CD14-positive monocyte (primary cell): ENCODE results near the gene ABCA4. TPM values are rescaled to one million over a fixed set of nuclear protein-coding genes. Genes with fewer than 3 reads are reported as not detected.
"Not testable (repeated sequence)": the region's sequence is repeated elsewhere in the genome, so short reads cannot be mapped to it uniquely, and the experiment has no call there.

Source experiments
- DNase-seq, 3 donors: peaks; one replicate each; pipeline ENCODE4 v3.0.0-alpha.2; 2011 to 2022
- H2AFZ ChIP-seq: 2 replicates; pipeline ENCODE4 v1.6.0; 2012; ENCODE audit warnings: mild to moderate bottlenecking, low read depth, low read length, inconsistent platforms; ENCODE audit not compliant: insufficient read depth, poor library complexity, severe bottlenecking
- H3K27ac ChIP-seq, 2 donors: 1 replicate in 1 of 2; 2 replicates in 1 of 2; pipeline ENCODE4 v1.5.1; 2012 to 2013; ENCODE audit warnings: low read length in 2 of 2, control low read depth in 1 of 2, inconsistent platforms in 1 of 2, low read depth in 1 of 2, mild to moderate bottlenecking in 1 of 2
- H3K27me3 ChIP-seq, 2 donors: one replicate each; pipeline versions ENCODE4 v1.6.0 to v1.6.1; 2011 to 2013; ENCODE audit warnings: low read length in 2 of 2; ENCODE audit not compliant: control insufficient read depth in 2 of 2, insufficient read depth in 2 of 2
- H3K36me3 ChIP-seq, 2 donors: replicated peaks in 1 of 2; 1 replicate in 1 of 2; 2 replicates in 1 of 2; pipeline versions ENCODE4 v1.5.1 to v1.6.1; 2012 to 2013; ENCODE audit warnings: low read length in 2 of 2, control low read depth in 1 of 2, inconsistent platforms in 1 of 2, mild to moderate bottlenecking in 1 of 2; ENCODE audit not compliant: insufficient read depth in 2 of 2, control insufficient read depth in 1 of 2
- H3K4me1 ChIP-seq, 2 donors: 1 replicate in 1 of 2; 2 replicates in 1 of 2; pipeline versions ENCODE4 v1.5.1 to v1.6.1; 2012 to 2013; ENCODE audit warnings: low read length in 2 of 2, control low read depth in 1 of 2, inconsistent platforms in 1 of 2, mild to moderate bottlenecking in 1 of 2, moderate library complexity in 1 of 2; ENCODE audit not compliant: insufficient read depth in 2 of 2, control insufficient read depth in 1 of 2
- H3K4me2 ChIP-seq: replicated peaks from 2 replicates; pipeline ENCODE3; 2012; ENCODE audit warnings: low read length, moderate library complexity, mild to moderate bottlenecking; ENCODE audit not compliant: poor library complexity, severe bottlenecking; ENCODE audit errors: extremely low read depth
- H3K4me3 ChIP-seq, 3 experiments: fragments of 200-600 bp in 1 of 3; sonication (generic) in 1 of 3; replicated peaks in 1 of 3; 1 replicate in 2 of 3; 2 replicates in 1 of 3; pipeline ENCODE4 v1.5.1; 2011 to 2013; ENCODE audit warnings: low read length in 3 of 3, mild to moderate bottlenecking in 3 of 3, control low read depth in 2 of 3, low read depth in 2 of 3, inconsistent platforms in 1 of 3, moderate library complexity in 1 of 3
- H3K79me2 ChIP-seq: 2 replicates; pipeline ENCODE4 v1.6.0; 2012; ENCODE audit warnings: mild to moderate bottlenecking, control low read depth, inconsistent platforms, low read length, moderate library complexity; ENCODE audit not compliant: insufficient read depth
- H3K9ac ChIP-seq: 2 replicates; pipeline ENCODE4 v1.6.0; 2017; ENCODE audit warnings: low read length, mild to moderate bottlenecking; ENCODE audit not compliant: insufficient read depth, poor library complexity, severe bottlenecking
- H3K9me3 ChIP-seq, 2 donors: replicated peaks in 1 of 2; 1 replicate in 1 of 2; 2 replicates in 1 of 2; pipeline versions ENCODE4 v1.5.1 to v1.6.1; 2012 to 2013; ENCODE audit warnings: low read length in 2 of 2, control low read depth in 1 of 2; ENCODE audit not compliant: control insufficient read depth in 1 of 2, insufficient read depth in 1 of 2
- H4K20me1 ChIP-seq: 2 replicates; pipeline ENCODE4 v1.6.0; 2012; ENCODE audit warnings: mild to moderate bottlenecking, low read length, control low read depth, moderate library complexity; ENCODE audit not compliant: insufficient read depth
- H3K27ac Mint-ChIP-seq, 7 donors: one replicate each; pipeline ENCODE4 v1.8.0; 2020; ENCODE audit warnings: mild to moderate bottlenecking in 7 of 7, mixed read lengths in 7 of 7, moderate library complexity in 6 of 7, inconsistent platforms in 2 of 7
- H3K27me3 Mint-ChIP-seq, 3 donors: one replicate each; pipeline ENCODE4 v1.8.0; 2021 to 2022; ENCODE audit warnings: low read depth in 3 of 3, mild to moderate bottlenecking in 3 of 3, mixed read lengths in 3 of 3, moderate library complexity in 3 of 3, inconsistent platforms in 1 of 3
- H3K36me3 Mint-ChIP-seq, 2 donors: one replicate each; pipeline ENCODE4 v1.8.0; 2020; ENCODE audit warnings: mixed read lengths in 2 of 2, inconsistent platforms in 1 of 2, mild to moderate bottlenecking in 1 of 2
- H3K4me1 Mint-ChIP-seq: one replicate; pipeline ENCODE4 v1.8.0; 2020; ENCODE audit warnings: mild to moderate bottlenecking, mixed read lengths
- H3K4me3 Mint-ChIP-seq, 2 donors: one replicate each; pipeline ENCODE4 v1.8.0; 2020; ENCODE audit warnings: mild to moderate bottlenecking in 2 of 2, mixed read lengths in 2 of 2, moderate library complexity in 1 of 2
- H3K9me3 Mint-ChIP-seq, 7 donors: one replicate each; pipeline ENCODE4 v1.8.0; 2020 to 2022; ENCODE audit warnings: mixed read lengths in 7 of 7, mild to moderate bottlenecking in 6 of 7, moderate library complexity in 6 of 7, inconsistent platforms in 2 of 7
- CTCF ChIP-seq: fragments of 200-600 bp; IDR thresholded peaks from one replicate; pipeline ENCODE4 v1.8.0; 2022; ENCODE audit warnings: antibody characterized with exemption, mild to moderate bottlenecking
- WGBS: methylation state at CpG from one replicate; pipeline ENCODE4 v1.1.5; 2013; ENCODE audit warnings: missing lambda C conversion rate; ENCODE audit not compliant: insufficient coverage; 5-methylcytosine and 5-hydroxymethylcytosine counted together
- intact Hi-C, 2 donors: fragments of 100-400 bp; cut with micrococcal nuclease; formaldehyde crosslinking; loops; one replicate each; pipeline versions ENCODE4 v1.15.0 to v1.15.1; 2023
- polyA plus RNA-seq, 3 donors: library from polyadenylated mRNA; depleted of rRNA in 1 of 3; unstranded in 2 of 3; stranded (reverse) in 1 of 3; fragments of 300-500 nt in 2 of 3; fragments of >200 nt in 1 of 3; fragmentation: Illumina TruSeq in 2 of 3; gene quantifications; 1 replicate in 2 of 3; 2 replicates in 1 of 3; pipeline ENCODE4 v1.2.3, GENCODE V29; 2012 to 2021

The ABCA4 gene
- polyA plus RNA-seq, 3 donors = not detected

DNA sequence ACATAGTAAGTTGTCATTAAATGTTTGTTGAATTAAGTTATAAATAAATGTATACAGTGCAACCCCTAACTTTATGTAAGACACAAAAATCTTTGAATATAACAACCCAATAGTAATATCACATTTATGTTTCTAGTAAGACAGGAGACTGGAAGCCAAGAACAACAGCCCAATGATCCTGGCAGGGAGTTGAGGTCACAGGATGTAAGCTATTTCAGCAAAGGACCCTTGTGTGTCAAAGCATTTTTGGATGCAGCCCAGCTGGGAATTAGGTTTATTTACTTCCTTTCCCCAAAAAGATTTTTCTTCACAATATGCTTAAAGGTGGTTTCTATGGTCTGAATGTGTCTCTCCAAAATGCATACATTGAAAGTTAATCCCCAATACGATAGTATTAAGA, 34.0 kb upstream of the ABCA4 start:
- peaks cover 2 to 18% (median 8%) of the 10 kb centered on the region in 3 donors for H3K27me3 Mint-ChIP-seq
- no peaks in the 10 kb centered on the region for H3K4me1 Mint-ChIP-seq
- no peak overlapping the region for H3K27ac ChIP-seq
- intact Hi-C loops = no loop called here
- no peaks in the 10 kb centered on the region for H3K36me3 Mint-ChIP-seq
- no peak overlapping the region for H2AFZ ChIP-seq
- no peak for TF ChIP-seq CTCF
- H3K9me3 ChIP-seq = no peaks in the 10 kb centered on the region
- H3K9me3 Mint-ChIP-seq = peaks cover 0 to 12% (median 5%) of the 10 kb centered on the region in 7 donors
- no peak for DNase-seq
- WGBS = no CpG with 5 or more reads among the region's 1 CpG
- no peak overlapping the region for H3K4me3 Mint-ChIP-seq
- H4K20me1 ChIP-seq = no peaks in the 10 kb centered on the region
- peaks cover 0 to 7% of the 10 kb centered on the region in 2 donors for H3K27me3 ChIP-seq
- H3K4me2 ChIP-seq = no peak overlapping the region
- H3K4me3 ChIP-seq = no peak overlapping the region
- H3K4me1 ChIP-seq = no peaks in the 10 kb centered on the region
- H3K27ac Mint-ChIP-seq = no peak overlapping the region
- no peak overlapping the region for H3K9ac ChIP-seq
- no peaks in the 10 kb centered on the region for H3K79me2 ChIP-seq
- H3K36me3 ChIP-seq = no peaks in the 10 kb centered on the region

DNA sequence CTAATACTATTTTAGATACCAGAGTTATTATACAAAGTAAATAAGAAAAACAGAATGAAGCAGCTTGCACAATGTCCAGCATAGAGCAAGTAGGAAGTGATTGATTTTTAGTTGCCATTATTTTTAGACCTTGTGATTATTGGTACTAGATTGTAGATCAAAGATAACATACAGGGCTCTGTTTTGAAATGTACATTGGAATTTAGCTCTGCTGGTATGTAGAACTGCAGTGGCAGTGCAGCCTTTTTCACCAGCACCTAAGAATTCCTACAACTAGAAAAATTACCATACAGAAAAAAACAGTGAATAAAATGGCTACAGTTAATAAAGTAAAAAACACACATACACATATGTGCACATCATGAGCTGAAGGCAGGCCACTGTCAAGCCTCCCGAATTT, 32.2 kb upstream of the ABCA4 start:
- no peaks in the 10 kb centered on the region for H3K36me3 ChIP-seq
- no peak overlapping the region for H2AFZ ChIP-seq
- no peak overlapping the region for H3K4me3 Mint-ChIP-seq
- no peak overlapping the region for H3K4me2 ChIP-seq
- no peaks in the 10 kb centered on the region for H4K20me1 ChIP-seq
- H3K79me2 ChIP-seq = no peaks in the 10 kb centered on the region
- WGBS = no CpG with 5 or more reads among the region's 1 CpG
- no peaks in the 10 kb centered on the region for H3K4me1 Mint-ChIP-seq
- no peak overlapping the region for H3K27ac ChIP-seq
- H3K9ac ChIP-seq = no peak overlapping the region
- no peaks in the 10 kb centered on the region for H3K4me1 ChIP-seq
- no peak overlapping the region for H3K4me3 ChIP-seq
- H3K9me3 Mint-ChIP-seq = peaks cover 0 to 8% (median 1%) of the 10 kb centered on the region in 7 donors
- no peaks in the 10 kb centered on the region for H3K9me3 ChIP-seq
- TF ChIP-seq CTCF = no peak
- DNase-seq = no peak
- H3K27ac Mint-ChIP-seq = no peak overlapping the region
- intact Hi-C loops = no loop called here
- peaks cover 0 to 3% of the 10 kb centered on the region in 2 donors for H3K27me3 ChIP-seq
- H3K27me3 Mint-ChIP-seq = peaks cover 2 to 15% (median 8%) of the 10 kb centered on the region in 3 donors
- H3K36me3 Mint-ChIP-seq = no peaks in the 10 kb centered on the region

- H4K20me1 ChIP-seq, H3K4me1 ChIP-seq, H3K4me3 Mint-ChIP-seq, H3K4me1 Mint-ChIP-seq, H3K4me3 ChIP-seq, H3K79me2 ChIP-seq, H3K4me2 ChIP-seq, H3K9me3 Mint-ChIP-seq, H3K36me3 ChIP-seq, DNase-seq, H3K36me3 Mint-ChIP-seq, H3K9me3 ChIP-seq, intact Hi-C loops, H3K27me3 ChIP-seq, H2AFZ ChIP-seq, H3K27ac Mint-ChIP-seq, H3K27ac ChIP-seq, H3K9ac ChIP-seq: not testable (repeated sequence)
- peaks cover 2 to 17% (median 6%) of the 10 kb centered on the region in 3 donors for H3K27me3 Mint-ChIP-seq
Observed at GRCh38 chr1:94149166-94149565, 28.2 kb upstream of the ABCA4 start.
